DND-41 (cell line): ENCODE results near the gene FEZ2.

Source experiments
- CTCF ChIP-seq: IDR thresholded peaks from 2 replicates; pipeline ENCODE4 v1.5.1; 2012; ENCODE audit warnings: borderline replicate concordance, low read length, moderate library complexity, mild to moderate bottlenecking; ENCODE audit not compliant: poor library complexity, severe bottlenecking; ENCODE audit errors: extremely low read depth
- EZH2 ChIP-seq: IDR thresholded peaks from 3 replicates; pipeline ENCODE4 v1.6.1; 2012; ENCODE audit warnings: borderline replicate concordance, low read depth, mild to moderate bottlenecking, moderate library complexity, low read length, inconsistent platforms; ENCODE audit not compliant: severe bottlenecking

GRCh38 chr2:36545871-36546416, 52.0 kb downstream of the FEZ2 start:
- TF ChIP-seq CTCF (no peak), EZH2 (no peak)
